ENCODE measurements around the gene PILRA. TPM values are rescaled to one million over a fixed set of nuclear protein-coding genes. Genes with fewer than 3 reads are reported as not detected.

PILRA gene
- total and polyA plus RNA-seq, 2 donors (not counting 1 experiment from before 2014, with no cell fraction given): 10.3 to 23.0 TPM

DNA sequence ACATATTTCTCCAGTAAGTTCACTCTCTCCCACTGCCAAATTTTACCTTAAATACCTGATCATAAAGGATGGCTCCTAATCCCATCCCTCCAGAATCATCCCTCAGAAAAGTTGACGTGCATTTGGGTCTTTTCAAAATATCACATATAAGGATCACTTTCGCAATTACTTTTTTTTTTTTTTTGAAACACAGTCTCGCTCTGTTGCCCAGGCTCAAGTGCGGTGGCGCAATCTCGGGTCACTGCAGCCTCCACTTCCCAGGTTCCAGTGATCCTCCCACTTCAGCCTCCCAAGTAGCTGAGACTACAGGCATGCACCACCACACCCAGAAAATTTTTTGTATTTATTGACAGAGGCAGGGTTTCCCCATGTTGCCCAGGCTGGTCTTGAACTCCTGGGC lies 37.8 kb downstream of the PILRA start:
- peak overlapping the region; percentile 29 for H3K4me2 ChIP-seq (replicated peaks; ENCODE audit: low read depth, low read length, poor library complexity, severe bottlenecking)
- TF ChIP-seq EZH2 (IDR thresholded peaks at IDR 0.05; ENCODE audit: borderline replicate concordance, insufficient read depth, low read depth, low read length, poor library complexity, severe bottlenecking): no peak
- TF ChIP-seq, protein P1, sequence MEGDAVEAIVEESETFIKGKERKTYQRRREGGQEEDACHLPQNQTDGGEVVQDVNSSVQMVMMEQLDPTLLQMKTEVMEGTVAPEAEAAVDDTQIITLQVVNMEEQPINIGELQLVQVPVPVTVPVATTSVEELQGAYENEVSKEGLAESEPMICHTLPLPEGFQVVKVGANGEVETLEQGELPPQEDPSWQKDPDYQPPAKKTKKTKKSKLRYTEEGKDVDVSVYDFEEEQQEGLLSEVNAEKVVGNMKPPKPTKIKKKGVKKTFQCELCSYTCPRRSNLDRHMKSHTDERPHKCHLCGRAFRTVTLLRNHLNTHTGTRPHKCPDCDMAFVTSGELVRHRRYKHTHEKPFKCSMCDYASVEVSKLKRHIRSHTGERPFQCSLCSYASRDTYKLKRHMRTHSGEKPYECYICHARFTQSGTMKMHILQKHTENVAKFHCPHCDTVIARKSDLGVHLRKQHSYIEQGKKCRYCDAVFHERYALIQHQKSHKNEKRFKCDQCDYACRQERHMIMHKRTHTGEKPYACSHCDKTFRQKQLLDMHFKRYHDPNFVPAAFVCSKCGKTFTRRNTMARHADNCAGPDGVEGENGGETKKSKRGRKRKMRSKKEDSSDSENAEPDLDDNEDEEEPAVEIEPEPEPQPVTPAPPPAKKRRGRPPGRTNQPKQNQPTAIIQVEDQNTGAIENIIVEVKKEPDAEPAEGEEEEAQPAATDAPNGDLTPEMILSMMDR (IDR thresholded peaks at IDR 0.05): no peak
- no peaks in the 10 kb centered on the region for H4K20me1 ChIP-seq (ENCODE audit: control insufficient read depth, insufficient read depth, low read length, poor library complexity, severe bottlenecking)
- H3K4me3 Mint-ChIP-seq: no peak overlapping the region
- H3K4me1 ChIP-seq (ENCODE audit: control insufficient read depth in 2 of 2, insufficient read depth in 2 of 2, low read length in 2 of 2): peaks cover 27 to 34% of the 10 kb centered on the region in 2 donors
- H3K27ac Mint-ChIP-seq: no peak overlapping the region
- H3K9me3 ChIP-seq (ENCODE audit: control extremely low read depth in 1 of 3, control insufficient read depth in 2 of 3, insufficient read depth in 1 of 3, low read length in 2 of 3): no peaks in the 10 kb centered on the region
- ChIA-PET POLR2A (interaction anchor here (0.7 kb wide), 1 partner anchor 173 kb away, joined by 3 read pairs; no protein-coding TSS in a partner anchor), CTCF (interaction anchor here (1.3 kb wide), 1 partner anchor 17 kb away, joined by 5 read pairs; no protein-coding TSS in a partner anchor)
- no peak overlapping the region for H3K4me3 ChIP-seq (ENCODE audit: control extremely low read depth in 1 of 5, extremely low read depth in 1 of 5, insufficient read depth in 1 of 5, low read depth in 2 of 5, low read length in 4 of 5)
- H3K4me1 Mint-ChIP-seq: peaks cover 21% of the 10 kb centered on the region
- no peaks in the 10 kb centered on the region for H3K9me3 Mint-ChIP-seq (ENCODE audit: insufficient read depth)
- H2AFZ ChIP-seq (ENCODE audit: insufficient read depth, low read depth, low read length, poor library complexity, severe bottlenecking): no peak overlapping the region
- peaks cover 0 to 3% of the 10 kb centered on the region in 2 experiments for H3K36me3 ChIP-seq (replicated peaks in 1 of 2; ENCODE audit: control extremely low read depth in 1 of 2, control insufficient read depth in 1 of 2, extremely low read depth in 1 of 2, insufficient read depth in 2 of 2, low read length in 1 of 2)
- DNase-seq (no peak), ATAC-seq (ENCODE audit: low read depth) (no peak)
- no peak overlapping the region for H3K27ac ChIP-seq (ENCODE audit: low read length in 2 of 2)
- 100% methylated on average over 2 of the region's 6 CpGs for WGBS (ENCODE audit: insufficient coverage)
- H3K27me3 ChIP-seq (replicated peaks in 1 of 4; ENCODE audit: control extremely low read depth in 1 of 4, control insufficient read depth in 3 of 4, insufficient read depth in 4 of 4, low read length in 3 of 4): no peaks in the 10 kb centered on the region
- H3K9ac ChIP-seq (ENCODE audit: low read length): no peak overlapping the region
- H3K27me3 Mint-ChIP-seq: no peaks in the 10 kb centered on the region
- no peaks in the 10 kb centered on the region for H3K79me2 ChIP-seq (ENCODE audit: control insufficient read depth, insufficient read depth, low read length)
- intact Hi-C loops (cut with micrococcal nuclease): no loop called here

DNA sequence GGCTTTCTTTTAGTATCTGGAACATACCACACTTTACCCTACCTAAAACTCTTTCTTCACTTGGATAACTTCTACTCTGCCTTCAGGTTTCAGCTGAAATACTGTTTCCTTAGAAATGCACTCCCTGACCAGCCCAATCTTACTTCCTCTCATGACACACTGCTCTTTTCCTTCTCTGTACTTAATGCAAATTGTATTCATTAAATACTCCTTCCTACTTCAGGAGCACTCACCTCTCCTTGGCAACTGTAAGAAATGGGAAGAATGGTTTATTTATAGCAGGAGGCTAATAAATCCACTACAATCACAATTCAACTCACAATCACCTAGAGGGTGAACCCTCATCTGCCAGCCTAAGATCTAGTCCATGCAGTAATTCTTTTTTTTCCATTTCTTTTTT lies 40.1 kb downstream of the PILRA start:
- POLR2A ChIA-PET: no interaction called here
- H3K4me1 ChIP-seq (ENCODE audit: control insufficient read depth in 2 of 2, insufficient read depth in 2 of 2, low read length in 2 of 2): peaks cover 23 to 26% of the 10 kb centered on the region in 2 donors
- Mint-ChIP-seq H3K4me3 (no peak overlapping the region), H3K9me3 (ENCODE audit: insufficient read depth) (no peaks in the 10 kb centered on the region), H3K27ac (peak overlapping the region; percentile 42), H3K4me1 (peaks cover 12% of the 10 kb centered on the region), H3K27me3 (no peaks in the 10 kb centered on the region)
- intact Hi-C loops (cut with micrococcal nuclease): no loop called here
- TF ChIP-seq EZH2 (IDR thresholded peaks at IDR 0.05; ENCODE audit: borderline replicate concordance, insufficient read depth, low read depth, low read length, poor library complexity, severe bottlenecking): no peak
- TF ChIP-seq, protein P1 (IDR thresholded peaks at IDR 0.05): no peak
- no peaks in the 10 kb centered on the region for H3K79me2 ChIP-seq (ENCODE audit: control insufficient read depth, insufficient read depth, low read length)
- CTCF ChIA-PET: interaction anchor here (0.6 to 1.4 kb wide), 3 partner anchors 27 to 281 kb away, joined by 3 to 5 read pairs (median 4); no protein-coding TSS in a partner anchor
- peak overlapping the region; percentile 17 to 50 for H3K27ac ChIP-seq (ENCODE audit: low read length in 2 of 2)
- peak overlapping the region; percentile 16 for H3K4me2 ChIP-seq (replicated peaks; ENCODE audit: low read depth, low read length, poor library complexity, severe bottlenecking)
- H3K9ac ChIP-seq (ENCODE audit: low read length): no peak overlapping the region
- H2AFZ ChIP-seq (ENCODE audit: insufficient read depth, low read depth, low read length, poor library complexity, severe bottlenecking): no peak overlapping the region
- no peak for ATAC-seq (ENCODE audit: low read depth)
- H4K20me1 ChIP-seq (ENCODE audit: control insufficient read depth, insufficient read depth, low read length, poor library complexity, severe bottlenecking): no peaks in the 10 kb centered on the region
- H3K36me3 ChIP-seq (replicated peaks in 1 of 2; ENCODE audit: control extremely low read depth in 1 of 2, control insufficient read depth in 1 of 2, extremely low read depth in 1 of 2, insufficient read depth in 2 of 2, low read length in 1 of 2): peaks cover 0 to 2% of the 10 kb centered on the region in 2 experiments
- H3K4me3 ChIP-seq (ENCODE audit: control extremely low read depth in 1 of 5, extremely low read depth in 1 of 5, insufficient read depth in 1 of 5, low read depth in 2 of 5, low read length in 4 of 5): no peak overlapping the region
- H3K27me3 ChIP-seq (replicated peaks in 1 of 4; ENCODE audit: control extremely low read depth in 1 of 4, control insufficient read depth in 3 of 4, insufficient read depth in 4 of 4, low read length in 3 of 4): no peaks in the 10 kb centered on the region
- no peak for DNase-seq
- no peaks in the 10 kb centered on the region for H3K9me3 ChIP-seq (ENCODE audit: control extremely low read depth in 1 of 3, control insufficient read depth in 2 of 3, insufficient read depth in 1 of 3, low read length in 2 of 3)

Data from B cell (primary cell).